IMR-90 (cell line): Measurements from ENCODE around the gene CENPP. TPM values are rescaled to one million over a fixed set of nuclear protein-coding genes. Genes with fewer than 3 reads are reported as not detected.

ENCODE experiments used
- ATAC-seq: fragments of 200-7000 bp; cut with Tn5 transposase; 2 replicates; pipeline ENCODE4 v1.9.1; 2020; ENCODE audit warnings: low read depth, mild to moderate bottlenecking, moderate library complexity
- BruUV-seq: library from RNA; stranded (reverse); fragments of 400-500 nt; replicated peaks from 2 replicates; lab custom pipeline; 2021; lab: Mats Ljungman, UMichigan
- CTCF ChIA-PET: fragments of 300-600 bp; formaldehyde crosslinking; extraction: SDS; loops from one replicate; lab custom pipeline; 2021; ENCODE audit warnings: antibody characterized with exemption; lab: Yijun Ruan, JAX
- POLR2A ChIA-PET: fragments of 300-600 bp; sonication (Branson Sonifier 250); formaldehyde crosslinking; loops from one replicate; lab custom pipeline; 2022; ENCODE audit warnings: antibody characterized with exemption; ENCODE audit not compliant: unreplicated experiment; lab: Charles Lee
- DNase-seq: peaks from one replicate; pipeline ENCODE4 v3.0.0; 2013
- H2AFZ ChIP-seq: replicated peaks from 2 replicates; pipeline ENCODE3; 2013; ENCODE audit warnings: low read length, mild to moderate bottlenecking; ENCODE audit not compliant: poor library complexity
- H2AK5ac ChIP-seq: 2 replicates; pipeline ENCODE4 v1.6.1; 2013; ENCODE audit warnings: low read depth, low read length, inconsistent platforms
- H2AK9ac ChIP-seq: replicated peaks from 2 replicates; pipeline ENCODE3; 2013; ENCODE audit warnings: mild to moderate bottlenecking, low read depth, low read length, moderate library complexity; ENCODE audit not compliant: poor library complexity
- H2BK120ac ChIP-seq: 2 replicates; pipeline ENCODE4 v1.6.1; 2013; ENCODE audit warnings: low read depth, low read length, inconsistent platforms
- H2BK15ac ChIP-seq: 3 replicates; pipeline ENCODE4 v1.6.1; 2013; ENCODE audit warnings: low read depth, low read length, inconsistent platforms
- H2BK20ac ChIP-seq: 2 replicates; pipeline ENCODE4 v1.6.1; 2013; ENCODE audit warnings: low read depth, mild to moderate bottlenecking, inconsistent platforms, low read length, moderate library complexity
- H2BK5ac ChIP-seq: 2 replicates; pipeline ENCODE4 v1.6.1; 2013; ENCODE audit warnings: mild to moderate bottlenecking, low read depth, low read length, inconsistent platforms; ENCODE audit not compliant: poor library complexity, severe bottlenecking
- H3K14ac ChIP-seq: replicated peaks from 2 replicates; pipeline ENCODE4 v1.6.1; 2013; ENCODE audit warnings: low read depth, low read length, inconsistent platforms
- H3K18ac ChIP-seq: 2 replicates; pipeline ENCODE4 v1.6.1; 2013; ENCODE audit warnings: low read depth, low read length, control low read depth
- H3K23ac ChIP-seq: 2 replicates; pipeline ENCODE4 v1.6.1; 2013; ENCODE audit warnings: low read depth, low read length, inconsistent platforms
- H3K27ac ChIP-seq: 2 replicates; pipeline ENCODE4 v1.5.1; 2013; ENCODE audit warnings: mild to moderate bottlenecking, control low read depth, low read length; ENCODE audit not compliant: insufficient read depth
- H3K27me3 ChIP-seq: 2 replicates; pipeline ENCODE4 v1.6.1; 2013; ENCODE audit warnings: low read length; ENCODE audit not compliant: control insufficient read depth, insufficient read depth
- H3K36me3 ChIP-seq: 2 replicates; pipeline ENCODE4 v1.6.1; 2013; ENCODE audit warnings: low read length, mixed read lengths; ENCODE audit not compliant: control insufficient read depth, insufficient read depth
- H3K4ac ChIP-seq: 2 replicates; pipeline ENCODE4 v1.6.1; 2013; ENCODE audit warnings: low read depth, low read length, inconsistent platforms
- H3K4me1 ChIP-seq: 2 replicates; pipeline ENCODE4 v1.6.1; 2013; ENCODE audit warnings: low read length, mixed read lengths; ENCODE audit not compliant: control insufficient read depth, insufficient read depth
- H3K4me2 ChIP-seq: 2 replicates; pipeline ENCODE4 v1.6.1; 2013; ENCODE audit warnings: low read depth, mild to moderate bottlenecking, control low read depth, low read length, moderate library complexity
- H3K4me3 ChIP-seq: 2 replicates; pipeline ENCODE4 v1.5.1; 2013; ENCODE audit warnings: low read depth, mild to moderate bottlenecking, control low read depth, low read length, moderate library complexity; ENCODE audit not compliant: insufficient read depth
- H3K56ac ChIP-seq: 2 replicates; pipeline ENCODE4 v1.6.1; 2013; ENCODE audit warnings: low read length, inconsistent platforms; ENCODE audit not compliant: insufficient read depth; ENCODE audit errors: extremely low read depth
- H3K79me1 ChIP-seq, 2 experiments: 2 replicates each; pipeline ENCODE4 v1.6.1; 2013; ENCODE audit warnings: low read length in 2 of 2, inconsistent platforms in 1 of 2, low read depth in 1 of 2
- H3K9ac ChIP-seq: 2 replicates; pipeline ENCODE4 v1.6.1; 2013; ENCODE audit warnings: low read depth, low read length, control low read depth
- H3K9me1 ChIP-seq: 2 replicates; pipeline ENCODE4 v1.6.1; 2013; ENCODE audit warnings: low read length, inconsistent platforms; ENCODE audit not compliant: insufficient read depth
- H3K9me3 ChIP-seq: 2 replicates; pipeline ENCODE4 v1.6.1; 2013; ENCODE audit warnings: low read length; ENCODE audit not compliant: control insufficient read depth, insufficient read depth
- H4K20me1 ChIP-seq: 2 replicates; pipeline ENCODE4 v1.6.1; 2013; ENCODE audit warnings: low read length, inconsistent platforms; ENCODE audit not compliant: insufficient read depth
- H4K5ac ChIP-seq: 2 replicates; pipeline ENCODE4 v1.6.1; 2013; ENCODE audit warnings: mild to moderate bottlenecking, low read depth, low read length, control low read depth
- H4K8ac ChIP-seq, 2 experiments: 2 replicates each; pipeline ENCODE4 v1.6.1; 2013; ENCODE audit warnings: low read depth in 2 of 2, low read length in 2 of 2, control low read depth in 1 of 2, inconsistent platforms in 1 of 2
- H4K91ac ChIP-seq: 2 replicates; pipeline ENCODE4 v1.6.1; 2013; ENCODE audit warnings: low read depth, low read length, inconsistent platforms; ENCODE audit not compliant: insufficient read depth
- BHLHE40 ChIP-seq: fragments of 150-350 bp; IDR thresholded peaks from 2 replicates; pipeline ENCODE4 v1.6.1; 2016; ENCODE audit warnings: mild to moderate bottlenecking, low read depth, low read length
- CEBPB ChIP-seq: IDR thresholded peaks from 2 replicates; pipeline ENCODE4 v1.6.1; 2012; ENCODE audit warnings: low read depth, low read length, improper control_type of control experiment
- CTCF ChIP-seq: conservative IDR thresholded peaks from 2 replicates; pipeline ENCODE4 v1.5.1; 2012; ENCODE audit warnings: mild to moderate bottlenecking, low read depth, low read length, improper control_type of control experiment
- ELK1 ChIP-seq: fragments of 150-350 bp; IDR thresholded peaks from 2 replicates; pipeline ENCODE4 v1.6.1; 2016; ENCODE audit warnings: low read depth, mild to moderate bottlenecking, low read length, moderate library complexity, borderline replicate concordance
- FOS ChIP-seq: fragments of 150-350 bp; IDR thresholded peaks from 2 replicates; pipeline ENCODE4 v1.6.1; 2016; ENCODE audit warnings: low read depth, low read length
- USF2 ChIP-seq: fragments of 150-350 bp; IDR thresholded peaks from 2 replicates; pipeline ENCODE4 v1.6.1; 2017; ENCODE audit warnings: mild to moderate bottlenecking, antibody characterized with exemption, low read length, low read depth
- WGBS, 2 experiments: methylation state at CpG; one replicate each; pipeline versions ENCODE4 v1.1.5 to v1.1.7; 2013; ENCODE audit warnings: missing lambda C conversion rate in 2 of 2; ENCODE audit not compliant: insufficient read length in 1 of 2; ENCODE audit errors: extremely low coverage in 2 of 2; 5-methylcytosine and 5-hydroxymethylcytosine counted together
- dilution Hi-C: fragments of 300-500 bp; cut with HindIII; formaldehyde crosslinking; loops from one replicate; pipeline ENCODE4 v1.14.3; 2018; ENCODE audit warnings: low sequenced_read_pairs; ENCODE audit not compliant: unreplicated experiment
- in situ Hi-C: fragments of 300-500 bp; cut with MboI; formaldehyde crosslinking; loops from 3 replicates; pipeline ENCODE4 v1.14.3; 2019; ENCODE audit warnings: low sequenced_read_pairs, inconsistent platforms, mixed read lengths
- intact Hi-C: fragments of 100-400 bp; cut with micrococcal nuclease; formaldehyde crosslinking; loops from 2 replicates; pipeline ENCODE4 v1.10.0; 2022
- polyA plus RNA-seq, 3 experiments: library from polyadenylated mRNA; depleted of rRNA; stranded (reverse); fragments of >200 nt; gene quantifications; 2 replicates each; pipeline ENCODE4 v1.2.3, GENCODE V29; 2012; ENCODE audit warnings: low replicate concordance in 1 of 3
- total RNA-seq: library from RNA; depleted of rRNA; stranded (reverse); fragments of >200 nt; gene quantifications from 2 replicates; pipeline ENCODE4 v1.2.3, GENCODE V29; 2012

The CENPP gene
- total and polyA plus RNA-seq, 2 of the 4 experiments (the other 2 are of a cell fraction) = 1.4 to 2.0 TPM

GRCh38 chr9:92377876-92378275 lies 52.1 kb downstream of the CENPP start:
- no peak overlapping the region for H3K4me3 ChIP-seq
- peaks cover 3% of the 10 kb centered on the region; the same call in 1 of the 2 replicates for H3K9me3 ChIP-seq
- no peak overlapping the region for H4K8ac ChIP-seq
- no peak overlapping the region for H2BK5ac ChIP-seq
- no peak overlapping the region for H3K27ac ChIP-seq
- TF ChIP-seq CTCF (no peak), FOS (no peak), ELK1 (no peak), USF2 (no peak), BHLHE40 (no peak), CEBPB (no peak)
- H4K91ac ChIP-seq = no peak overlapping the region
- H3K14ac ChIP-seq = no peak overlapping the region
- H3K36me3 ChIP-seq = no peaks in the 10 kb centered on the region
- H3K27me3 ChIP-seq = no peaks in the 10 kb centered on the region
- POLR2A ChIA-PET = no interaction called here
- no peaks in the 10 kb centered on the region; the same call in 1 of the 2 replicates for H3K9me1 ChIP-seq
- H3K23ac ChIP-seq = no peak overlapping the region
- no peak overlapping the region for H2AK9ac ChIP-seq
- peak; percentile 24; the same call in 1 of the 2 replicates for ATAC-seq
- H4K20me1 ChIP-seq = no peaks in the 10 kb centered on the region
- H2AFZ ChIP-seq = peak overlapping the region; percentile 47
- H3K4ac ChIP-seq = no peak overlapping the region
- H3K4me2 ChIP-seq = no peak overlapping the region
- CTCF ChIA-PET = no interaction called here
- WGBS, 2 experiments = no CpG with 5 or more reads among the region's 2 CpGs
- no peak overlapping the region for H2BK20ac ChIP-seq
- DNase-seq = peak; percentile 16
- no peaks in the 10 kb centered on the region for H3K79me1 ChIP-seq
- H3K18ac ChIP-seq = no peak overlapping the region
- no peak overlapping the region for H4K5ac ChIP-seq
- H2AK5ac ChIP-seq = no peak overlapping the region
- H3K4me1 ChIP-seq = peaks cover 6% of the 10 kb centered on the region
- intact Hi-C loops = no loop called here
- no peak overlapping the region for H2BK120ac ChIP-seq
- BruUV-seq = no TSS peak
- H2BK15ac ChIP-seq = no peak overlapping the region
- in situ Hi-C loops = no loop called here
- H3K56ac ChIP-seq = no peak overlapping the region
- dilution Hi-C loops = no loop called here
- no peak overlapping the region for H3K9ac ChIP-seq
